Glutamatergic neuron (in vitro differentiated cells): ENCODE measurements around the gene IL19. TPM values are rescaled to one million over a fixed set of nuclear protein-coding genes. Genes with fewer than 3 reads are reported as not detected.
"Not testable (repeated sequence)": the region's sequence is repeated elsewhere in the genome, so short reads cannot be mapped to it uniquely, and the experiment has no call there.

ENCODE experiments used
- DNase-seq: peaks from one replicate; pipeline ENCODE4 v3.0.0; 2022
- H3K27ac Mint-ChIP-seq: one replicate; pipeline ENCODE4 v1.8.0; 2020; ENCODE audit warnings: mild to moderate bottlenecking, mixed read lengths, inconsistent platforms; ENCODE audit not compliant: unreplicated experiment
- H3K27me3 Mint-ChIP-seq: one replicate; pipeline ENCODE4 v1.8.0; 2020; ENCODE audit warnings: mild to moderate bottlenecking, moderate library complexity, mixed read lengths, inconsistent platforms; ENCODE audit not compliant: unreplicated experiment
- H3K36me3 Mint-ChIP-seq: one replicate; pipeline ENCODE4 v1.8.0; 2020; ENCODE audit warnings: mild to moderate bottlenecking, mixed read lengths, inconsistent platforms; ENCODE audit not compliant: unreplicated experiment
- H3K4me1 Mint-ChIP-seq: one replicate; pipeline ENCODE4 v1.8.0; 2020; ENCODE audit warnings: mild to moderate bottlenecking, low read depth, mixed read lengths, inconsistent platforms; ENCODE audit not compliant: unreplicated experiment
- H3K4me3 Mint-ChIP-seq: one replicate; pipeline ENCODE4 v1.8.0; 2020; ENCODE audit warnings: mild to moderate bottlenecking, mixed read lengths, inconsistent platforms; ENCODE audit not compliant: unreplicated experiment
- H3K9me3 Mint-ChIP-seq: one replicate; pipeline ENCODE4 v1.8.0; 2020; ENCODE audit warnings: mild to moderate bottlenecking, moderate library complexity, mixed read lengths, inconsistent platforms; ENCODE audit not compliant: unreplicated experiment
- total RNA-seq: library from RNA; stranded (reverse); fragmentation: NEBNext Ultra II Directional; extraction: Animal tissue kit (Norgen Biotek cat#: 25700); gene quantifications from one replicate; pipeline ENCODE4 v1.2.1, GENCODE V29; 2021; ENCODE audit not compliant: unreplicated experiment
- TF ChIP-seq, protein P1 (sequence below): fragments of 200-600 bp; sonication (generic); IDR thresholded peaks from one replicate; pipeline ENCODE4 v1.5.0; 2021; ENCODE audit not compliant: partially characterized antibody, unreplicated experiment

IL19 gene
- total RNA-seq, 1 donor from 2014 or later, result not detected

DNA sequence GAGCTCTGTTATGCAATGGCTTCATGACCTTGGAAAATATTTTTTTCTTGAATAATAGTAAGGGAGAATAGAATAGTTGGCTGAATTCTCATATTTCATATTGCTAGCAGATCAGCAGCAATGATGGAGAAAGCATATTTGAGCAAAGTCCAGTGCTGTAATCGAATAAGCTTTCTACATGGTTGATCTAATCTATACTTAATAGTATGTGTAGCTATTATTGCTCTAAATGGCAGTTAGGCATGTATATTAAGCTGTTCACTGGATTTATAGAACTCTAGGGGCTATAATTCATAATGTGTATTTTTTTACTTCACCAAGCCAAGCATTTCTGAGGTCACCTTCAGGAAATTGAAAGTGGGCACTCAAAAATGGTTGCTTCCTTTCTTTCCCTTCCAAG is 10.0 kb upstream of the IL19 start:
- no peak for DNase-seq

DNA sequence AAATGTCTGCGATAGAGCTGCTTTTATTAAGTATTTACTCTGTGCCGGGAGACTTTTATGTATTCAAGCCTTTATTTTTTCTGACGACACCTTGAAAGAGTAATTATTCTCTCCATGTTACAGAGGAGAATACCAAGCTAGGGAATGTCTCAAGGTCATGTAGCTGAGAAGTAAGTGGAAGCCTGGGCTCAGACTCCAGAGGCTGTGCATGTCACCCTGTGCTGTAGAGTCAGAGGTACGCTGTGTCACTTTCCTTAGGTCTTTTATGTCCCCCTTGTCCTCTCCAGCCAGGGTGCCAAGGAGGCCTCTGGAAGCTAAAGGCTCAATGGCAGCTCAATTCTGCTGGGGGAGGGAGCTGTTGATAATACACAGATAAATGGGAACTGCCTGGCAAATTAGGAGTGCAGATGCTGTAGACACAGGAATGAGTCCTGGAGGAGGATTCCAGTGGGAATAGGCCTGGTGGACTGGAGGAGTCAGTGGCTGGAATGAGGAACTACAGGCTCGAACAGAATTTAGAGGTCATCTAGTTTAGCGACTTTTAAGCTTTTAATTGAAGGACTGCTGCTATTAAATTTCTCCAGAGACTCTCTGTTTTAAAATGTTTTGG is 9.3 kb upstream of the IL19 start:
- DNase-seq, result no peak
- H3K27me3 Mint-ChIP-seq, result peaks cover 2% of the 10 kb centered on the region
- H3K9me3 Mint-ChIP-seq, result no peaks in the 10 kb centered on the region

More for the DNA sequence above, 10.0 kb upstream of the IL19 start:
- no peaks in the 10 kb centered on the region for H3K4me1 Mint-ChIP-seq
- H3K27me3 Mint-ChIP-seq, result peaks cover 2% of the 10 kb centered on the region
- H3K36me3 Mint-ChIP-seq, result no peaks in the 10 kb centered on the region
- TF ChIP-seq, protein P1, sequence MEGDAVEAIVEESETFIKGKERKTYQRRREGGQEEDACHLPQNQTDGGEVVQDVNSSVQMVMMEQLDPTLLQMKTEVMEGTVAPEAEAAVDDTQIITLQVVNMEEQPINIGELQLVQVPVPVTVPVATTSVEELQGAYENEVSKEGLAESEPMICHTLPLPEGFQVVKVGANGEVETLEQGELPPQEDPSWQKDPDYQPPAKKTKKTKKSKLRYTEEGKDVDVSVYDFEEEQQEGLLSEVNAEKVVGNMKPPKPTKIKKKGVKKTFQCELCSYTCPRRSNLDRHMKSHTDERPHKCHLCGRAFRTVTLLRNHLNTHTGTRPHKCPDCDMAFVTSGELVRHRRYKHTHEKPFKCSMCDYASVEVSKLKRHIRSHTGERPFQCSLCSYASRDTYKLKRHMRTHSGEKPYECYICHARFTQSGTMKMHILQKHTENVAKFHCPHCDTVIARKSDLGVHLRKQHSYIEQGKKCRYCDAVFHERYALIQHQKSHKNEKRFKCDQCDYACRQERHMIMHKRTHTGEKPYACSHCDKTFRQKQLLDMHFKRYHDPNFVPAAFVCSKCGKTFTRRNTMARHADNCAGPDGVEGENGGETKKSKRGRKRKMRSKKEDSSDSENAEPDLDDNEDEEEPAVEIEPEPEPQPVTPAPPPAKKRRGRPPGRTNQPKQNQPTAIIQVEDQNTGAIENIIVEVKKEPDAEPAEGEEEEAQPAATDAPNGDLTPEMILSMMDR, result no peak
- no peak overlapping the region for H3K27ac Mint-ChIP-seq
- H3K9me3 Mint-ChIP-seq, result no peaks in the 10 kb centered on the region
- H3K4me3 Mint-ChIP-seq, result no peak overlapping the region

DNA sequence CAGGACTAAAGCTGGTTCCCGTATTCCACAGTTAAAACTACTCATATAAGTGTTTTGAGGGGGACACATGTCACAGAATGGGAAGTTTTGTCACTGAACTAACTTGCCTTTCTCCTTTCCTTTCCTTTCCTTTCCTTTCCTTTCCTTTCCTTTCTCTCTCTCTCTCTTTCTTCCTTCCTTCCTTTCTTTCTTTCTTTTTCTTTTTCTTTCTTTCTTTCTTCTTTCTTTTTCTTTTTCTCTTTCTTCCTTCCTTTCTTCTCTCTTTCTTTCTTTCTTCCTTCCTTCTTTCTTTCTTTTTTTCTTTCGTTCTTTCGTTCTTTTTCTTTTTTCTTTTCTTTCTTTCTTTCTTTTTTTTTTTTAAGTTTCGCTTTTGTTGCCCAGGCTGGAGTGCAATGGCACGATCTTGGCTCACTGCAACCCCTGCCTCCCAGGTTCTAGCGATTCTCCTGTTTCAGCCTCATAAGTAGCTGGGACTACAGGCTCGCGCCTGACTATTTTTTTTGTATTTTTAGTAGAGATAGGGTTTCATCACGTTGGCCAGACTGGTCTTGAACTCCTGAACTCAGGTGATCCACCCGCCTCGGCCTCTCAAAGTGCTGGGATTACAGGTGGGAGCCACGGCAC is 7.7 kb upstream of the IL19 start:
- DNase-seq, H3K27me3 Mint-ChIP-seq: not testable (repeated sequence)

More for the DNA sequence above, 9.3 kb upstream of the IL19 start:
- no peak overlapping the region for H3K27ac Mint-ChIP-seq
- H3K36me3 Mint-ChIP-seq, result no peaks in the 10 kb centered on the region
- TF ChIP-seq, protein P1, result peak; percentile 31
- no peaks in the 10 kb centered on the region for H3K4me1 Mint-ChIP-seq
- no peak overlapping the region for H3K4me3 Mint-ChIP-seq

DNA sequence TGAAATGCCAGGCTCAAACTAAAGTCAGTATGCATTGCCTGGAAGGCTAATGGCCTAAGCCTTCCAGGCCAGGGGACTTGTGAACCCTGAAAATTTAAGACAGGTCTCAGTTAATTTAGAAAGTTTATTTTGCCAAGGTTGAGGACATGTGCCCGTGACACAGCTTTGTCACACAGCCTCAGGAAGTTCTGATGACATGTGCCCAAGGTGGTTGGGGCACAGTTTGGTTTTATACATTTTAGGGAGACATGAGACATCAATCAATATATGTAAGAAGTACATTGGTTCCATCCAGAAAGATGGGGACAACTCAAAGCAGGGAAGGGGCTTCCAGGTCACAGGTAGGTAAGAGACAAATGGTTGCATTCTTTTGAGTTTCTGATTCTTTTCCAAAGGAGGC is 4.8 kb upstream of the IL19 start:
- H3K4me1 Mint-ChIP-seq, H3K27ac Mint-ChIP-seq, H3K27me3 Mint-ChIP-seq, DNase-seq, H3K4me3 Mint-ChIP-seq, H3K36me3 Mint-ChIP-seq, H3K9me3 Mint-ChIP-seq: not testable (repeated sequence)

More for the DNA sequence above, 7.7 kb upstream of the IL19 start:
- not testable (repeated sequence) for H3K4me1 Mint-ChIP-seq, H3K4me3 Mint-ChIP-seq, H3K27ac Mint-ChIP-seq, H3K36me3 Mint-ChIP-seq, H3K9me3 Mint-ChIP-seq

DNA sequence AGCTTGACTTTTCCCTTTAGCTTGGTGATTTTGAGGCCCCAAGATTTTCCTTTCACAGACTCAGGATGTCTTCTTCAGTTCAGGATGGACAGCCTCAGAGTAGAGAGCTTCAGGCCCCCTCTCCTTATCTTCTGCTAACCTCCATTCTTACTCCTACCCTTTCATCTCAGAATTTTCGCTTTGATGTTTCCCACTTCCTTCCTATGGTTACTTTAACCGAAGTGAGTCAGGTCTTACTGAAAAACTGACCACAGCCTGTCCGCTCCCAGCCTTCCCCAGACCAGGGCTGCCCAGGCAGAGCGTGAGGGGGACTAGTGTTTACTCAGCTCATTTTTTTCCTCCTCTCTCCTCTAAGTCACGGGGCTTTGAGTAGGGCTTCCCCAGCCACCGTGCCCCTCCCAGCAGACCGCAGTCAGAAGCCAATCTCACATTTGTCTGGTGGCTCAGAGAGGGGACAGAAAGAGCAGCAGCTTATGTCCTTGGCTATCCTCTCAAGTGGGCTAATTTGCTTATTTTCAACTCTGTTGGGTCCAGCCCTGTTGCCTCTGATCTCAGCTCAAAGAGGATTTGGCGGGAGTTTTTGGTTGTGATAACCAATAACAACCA is 4.2 kb upstream of the IL19 start:
- no peak for DNase-seq
- H3K27ac Mint-ChIP-seq, result no peak overlapping the region
- H3K27me3 Mint-ChIP-seq, result peaks cover 1% of the 10 kb centered on the region
- H3K4me3 Mint-ChIP-seq, result no peak overlapping the region
- H3K9me3 Mint-ChIP-seq, result no peaks in the 10 kb centered on the region
- TF ChIP-seq, protein P1, result no peak
- H3K4me1 Mint-ChIP-seq, result peaks cover 6% of the 10 kb centered on the region
- H3K36me3 Mint-ChIP-seq, result no peaks in the 10 kb centered on the region
